Loucy (cell line): ENCODE data around the gene EFR3B.

Experiments
- EZH2phosphoT487 ChIP-seq: fragments of 200-600 bp; IDR thresholded peaks from 2 replicates; pipeline ENCODE4 v1.6.1; 2018; ENCODE audit warnings: antibody characterized with exemption, mild to moderate bottlenecking, moderate library complexity, borderline replicate concordance
- TF ChIP-seq, protein P1 (sequence below): fragments of 200-600 bp; sonication (generic); conservative IDR thresholded peaks from 2 replicates; pipeline ENCODE4 v1.5.1; 2014; ENCODE audit warnings: mild to moderate bottlenecking, antibody characterized with exemption, low read length

DNA sequence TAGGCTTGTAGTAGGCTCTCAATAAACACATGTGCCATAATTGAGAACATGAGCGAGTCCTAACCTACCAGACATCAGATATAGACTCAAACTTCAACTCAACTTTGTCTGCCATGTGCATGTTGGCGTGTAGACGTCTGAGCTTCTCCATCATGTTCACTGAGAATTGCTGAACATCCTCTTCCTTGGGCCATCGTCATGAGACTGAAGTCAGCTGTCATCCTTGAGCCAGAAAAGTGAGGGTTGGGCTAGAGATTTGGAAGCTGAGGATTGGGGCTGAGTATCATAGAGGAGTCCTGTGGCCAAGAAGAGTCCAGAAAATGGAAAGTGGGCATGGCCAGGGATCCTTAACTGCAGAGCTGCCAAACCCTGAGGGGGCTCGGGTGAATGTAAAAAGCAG lies 7.8 kb upstream of the EFR3B start:
- TF ChIP-seq, protein P1, sequence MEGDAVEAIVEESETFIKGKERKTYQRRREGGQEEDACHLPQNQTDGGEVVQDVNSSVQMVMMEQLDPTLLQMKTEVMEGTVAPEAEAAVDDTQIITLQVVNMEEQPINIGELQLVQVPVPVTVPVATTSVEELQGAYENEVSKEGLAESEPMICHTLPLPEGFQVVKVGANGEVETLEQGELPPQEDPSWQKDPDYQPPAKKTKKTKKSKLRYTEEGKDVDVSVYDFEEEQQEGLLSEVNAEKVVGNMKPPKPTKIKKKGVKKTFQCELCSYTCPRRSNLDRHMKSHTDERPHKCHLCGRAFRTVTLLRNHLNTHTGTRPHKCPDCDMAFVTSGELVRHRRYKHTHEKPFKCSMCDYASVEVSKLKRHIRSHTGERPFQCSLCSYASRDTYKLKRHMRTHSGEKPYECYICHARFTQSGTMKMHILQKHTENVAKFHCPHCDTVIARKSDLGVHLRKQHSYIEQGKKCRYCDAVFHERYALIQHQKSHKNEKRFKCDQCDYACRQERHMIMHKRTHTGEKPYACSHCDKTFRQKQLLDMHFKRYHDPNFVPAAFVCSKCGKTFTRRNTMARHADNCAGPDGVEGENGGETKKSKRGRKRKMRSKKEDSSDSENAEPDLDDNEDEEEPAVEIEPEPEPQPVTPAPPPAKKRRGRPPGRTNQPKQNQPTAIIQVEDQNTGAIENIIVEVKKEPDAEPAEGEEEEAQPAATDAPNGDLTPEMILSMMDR, result no peak
- no peak for TF ChIP-seq EZH2phosphoT487
